ENCODE data around the gene PIK3AP1.

Gene PIK3AP1, protein sequence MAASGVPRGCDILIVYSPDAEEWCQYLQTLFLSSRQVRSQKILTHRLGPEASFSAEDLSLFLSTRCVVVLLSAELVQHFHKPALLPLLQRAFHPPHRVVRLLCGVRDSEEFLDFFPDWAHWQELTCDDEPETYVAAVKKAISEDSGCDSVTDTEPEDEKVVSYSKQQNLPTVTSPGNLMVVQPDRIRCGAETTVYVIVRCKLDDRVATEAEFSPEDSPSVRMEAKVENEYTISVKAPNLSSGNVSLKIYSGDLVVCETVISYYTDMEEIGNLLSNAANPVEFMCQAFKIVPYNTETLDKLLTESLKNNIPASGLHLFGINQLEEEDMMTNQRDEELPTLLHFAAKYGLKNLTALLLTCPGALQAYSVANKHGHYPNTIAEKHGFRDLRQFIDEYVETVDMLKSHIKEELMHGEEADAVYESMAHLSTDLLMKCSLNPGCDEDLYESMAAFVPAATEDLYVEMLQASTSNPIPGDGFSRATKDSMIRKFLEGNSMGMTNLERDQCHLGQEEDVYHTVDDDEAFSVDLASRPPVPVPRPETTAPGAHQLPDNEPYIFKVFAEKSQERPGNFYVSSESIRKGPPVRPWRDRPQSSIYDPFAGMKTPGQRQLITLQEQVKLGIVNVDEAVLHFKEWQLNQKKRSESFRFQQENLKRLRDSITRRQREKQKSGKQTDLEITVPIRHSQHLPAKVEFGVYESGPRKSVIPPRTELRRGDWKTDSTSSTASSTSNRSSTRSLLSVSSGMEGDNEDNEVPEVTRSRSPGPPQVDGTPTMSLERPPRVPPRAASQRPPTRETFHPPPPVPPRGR

DNA sequence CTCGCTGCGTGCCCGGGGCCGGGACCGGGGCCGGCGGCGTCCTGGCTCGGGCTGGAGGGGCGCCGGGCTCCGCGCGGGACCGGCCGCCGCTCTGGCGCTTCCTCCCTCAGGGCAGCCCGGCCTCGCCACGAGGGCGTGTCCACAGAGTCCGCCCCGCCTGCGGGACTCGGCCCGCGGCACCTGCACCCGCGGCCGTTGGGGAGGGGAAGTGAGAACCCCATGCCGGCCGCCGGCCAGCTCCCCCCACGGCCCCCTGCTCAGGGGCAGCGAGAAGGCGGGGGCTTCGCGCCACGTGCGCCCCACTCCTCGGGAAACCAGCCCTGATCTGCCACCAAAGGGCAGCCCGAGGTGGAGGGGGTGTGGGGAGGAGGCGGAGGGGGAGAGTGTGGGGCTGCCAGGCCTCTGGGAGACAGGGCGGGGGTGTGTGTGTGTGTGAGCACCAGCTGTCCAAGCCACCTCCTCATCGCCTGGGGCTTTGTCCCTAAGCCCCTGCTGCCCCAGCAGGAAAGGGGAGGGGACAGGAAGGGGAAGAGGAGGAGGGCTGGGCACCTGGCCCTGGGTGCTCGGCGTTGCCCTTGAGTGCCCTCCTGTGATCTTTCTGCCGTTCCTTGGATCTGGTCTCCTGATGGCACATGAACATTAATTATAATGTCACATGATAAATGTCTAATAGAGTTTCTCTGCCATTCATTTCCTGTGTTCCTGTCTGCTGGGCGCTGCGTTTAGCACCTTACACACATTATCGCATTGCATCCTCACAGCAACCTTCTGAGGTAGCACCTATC is at the start of gene PIK3AP1:
TSS of gene PIK3AP1 (minus strand) at position 93 of the 785 bp plus-strand sequence. CDS start 120 bp downstream, outside the sequence.
- TF ChIP-seq, protein P1, sequence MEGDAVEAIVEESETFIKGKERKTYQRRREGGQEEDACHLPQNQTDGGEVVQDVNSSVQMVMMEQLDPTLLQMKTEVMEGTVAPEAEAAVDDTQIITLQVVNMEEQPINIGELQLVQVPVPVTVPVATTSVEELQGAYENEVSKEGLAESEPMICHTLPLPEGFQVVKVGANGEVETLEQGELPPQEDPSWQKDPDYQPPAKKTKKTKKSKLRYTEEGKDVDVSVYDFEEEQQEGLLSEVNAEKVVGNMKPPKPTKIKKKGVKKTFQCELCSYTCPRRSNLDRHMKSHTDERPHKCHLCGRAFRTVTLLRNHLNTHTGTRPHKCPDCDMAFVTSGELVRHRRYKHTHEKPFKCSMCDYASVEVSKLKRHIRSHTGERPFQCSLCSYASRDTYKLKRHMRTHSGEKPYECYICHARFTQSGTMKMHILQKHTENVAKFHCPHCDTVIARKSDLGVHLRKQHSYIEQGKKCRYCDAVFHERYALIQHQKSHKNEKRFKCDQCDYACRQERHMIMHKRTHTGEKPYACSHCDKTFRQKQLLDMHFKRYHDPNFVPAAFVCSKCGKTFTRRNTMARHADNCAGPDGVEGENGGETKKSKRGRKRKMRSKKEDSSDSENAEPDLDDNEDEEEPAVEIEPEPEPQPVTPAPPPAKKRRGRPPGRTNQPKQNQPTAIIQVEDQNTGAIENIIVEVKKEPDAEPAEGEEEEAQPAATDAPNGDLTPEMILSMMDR (IDR thresholded peaks at IDR 0.05; ENCODE audit: extremely low read depth, insufficient read depth, missing control alignments), result no peak
- DNase-seq (ENCODE audit: low spot score), result peak; percentile 89
- in situ Hi-C loops (cut with MboI; ENCODE audit: low pct_unique_long_range_greater_than_20kb, low sequenced_read_pairs, unreplicated experiment), result no loop called here

DNA sequence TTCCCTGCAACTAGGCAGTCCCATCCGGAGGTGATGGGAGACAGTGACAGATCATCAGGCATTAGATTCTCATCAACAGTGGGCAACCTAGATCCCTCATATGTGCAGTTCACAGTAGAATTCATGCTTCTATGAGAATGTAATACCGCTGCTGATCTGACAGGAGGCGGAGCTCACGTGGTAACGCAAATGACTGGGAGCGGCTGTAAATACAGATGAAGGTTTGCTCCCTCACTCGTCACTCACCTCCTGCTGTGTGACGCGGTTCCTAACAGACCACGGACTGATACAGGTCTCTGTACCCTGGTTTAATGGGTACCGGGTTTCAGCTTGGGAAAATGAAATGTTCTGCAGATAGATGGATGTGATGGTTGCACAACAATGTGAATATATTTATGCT is 47.8 kb upstream of the PIK3AP1 start:
- TF ChIP-seq, protein P1 (IDR thresholded peaks at IDR 0.05; ENCODE audit: extremely low read depth, insufficient read depth, missing control alignments), result no peak
- in situ Hi-C loops (cut with MboI; ENCODE audit: low pct_unique_long_range_greater_than_20kb, low sequenced_read_pairs, unreplicated experiment), result loop anchor here (10.0 kb wide), 1 partner anchor 57 kb away; no protein-coding TSS in a partner anchor
- no peak for DNase-seq (ENCODE audit: low spot score)

DNA sequence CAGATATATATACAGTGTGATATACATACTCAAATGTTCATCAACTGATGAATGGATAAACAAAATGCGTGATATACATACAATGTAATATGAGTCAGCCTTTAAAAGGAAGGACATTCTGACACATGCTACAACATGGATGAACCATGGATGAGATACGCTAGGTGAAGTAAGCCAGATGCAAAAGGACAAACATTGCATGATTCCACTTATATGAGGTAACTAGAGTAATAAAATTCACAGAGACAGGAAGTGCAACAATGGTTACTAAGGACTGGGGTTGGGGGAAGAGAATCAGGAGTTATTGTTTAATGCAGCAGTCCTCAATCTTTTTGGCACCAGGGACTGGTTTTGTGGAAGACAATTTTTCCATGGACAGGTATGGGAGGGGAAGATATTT is 47.3 kb upstream of the PIK3AP1 start:
- in situ Hi-C loops (cut with MboI; ENCODE audit: low pct_unique_long_range_greater_than_20kb, low sequenced_read_pairs, unreplicated experiment), result loop anchor here (10.0 kb wide), 1 partner anchor 57 kb away; no protein-coding TSS in a partner anchor
- TF ChIP-seq, protein P1 (IDR thresholded peaks at IDR 0.05; ENCODE audit: extremely low read depth, insufficient read depth, missing control alignments), result no peak
- no peak for DNase-seq (ENCODE audit: low spot score)

DNA sequence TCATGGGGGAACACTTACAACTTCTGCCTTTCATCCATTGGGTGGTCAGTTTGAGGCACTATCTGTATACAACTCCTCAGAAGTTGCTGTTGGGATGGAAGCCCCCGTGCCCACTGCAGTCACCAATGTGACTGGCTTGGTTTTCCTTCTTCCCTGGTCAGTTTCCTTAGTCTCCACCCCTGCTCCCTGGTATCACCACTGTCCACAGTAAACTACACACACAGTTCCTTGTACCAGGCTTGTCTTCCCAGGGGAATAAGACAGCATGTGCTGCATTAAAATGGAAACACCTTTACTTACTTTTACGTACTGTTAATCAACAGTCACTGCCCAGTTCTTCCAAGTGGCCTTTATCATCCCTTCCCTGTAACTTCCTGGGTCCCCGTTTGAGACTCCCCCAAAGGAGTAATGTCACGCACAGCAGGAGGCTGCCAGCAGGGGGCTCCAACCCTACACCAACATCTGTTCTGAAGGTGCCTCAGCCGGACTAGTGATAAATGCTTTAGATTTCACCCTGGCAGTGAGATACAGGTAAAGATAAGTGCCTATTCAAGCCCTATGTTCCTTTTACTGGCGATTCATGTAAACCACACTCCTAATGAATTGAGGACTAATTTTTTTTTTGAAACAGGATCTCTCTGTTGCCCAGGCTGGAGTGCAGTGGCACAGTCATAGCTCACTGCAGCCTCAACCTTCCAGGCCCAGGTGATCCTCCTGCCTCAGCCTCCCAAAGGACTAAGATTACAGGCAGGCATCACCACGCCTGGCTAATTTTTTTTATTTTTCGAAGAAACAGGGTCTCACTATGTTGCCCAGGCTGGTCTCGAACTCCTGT is 45.3 kb upstream of the PIK3AP1 start:
- in situ Hi-C loops (cut with MboI; ENCODE audit: low pct_unique_long_range_greater_than_20kb, low sequenced_read_pairs, unreplicated experiment), result loop anchor here (10.0 kb wide), 1 partner anchor 59 kb away; no protein-coding TSS in a partner anchor
- TF ChIP-seq, protein P1 (IDR thresholded peaks at IDR 0.05; ENCODE audit: extremely low read depth, insufficient read depth, missing control alignments), result peak; percentile 91
- peak; percentile 74 for DNase-seq (ENCODE audit: low spot score)

DNA sequence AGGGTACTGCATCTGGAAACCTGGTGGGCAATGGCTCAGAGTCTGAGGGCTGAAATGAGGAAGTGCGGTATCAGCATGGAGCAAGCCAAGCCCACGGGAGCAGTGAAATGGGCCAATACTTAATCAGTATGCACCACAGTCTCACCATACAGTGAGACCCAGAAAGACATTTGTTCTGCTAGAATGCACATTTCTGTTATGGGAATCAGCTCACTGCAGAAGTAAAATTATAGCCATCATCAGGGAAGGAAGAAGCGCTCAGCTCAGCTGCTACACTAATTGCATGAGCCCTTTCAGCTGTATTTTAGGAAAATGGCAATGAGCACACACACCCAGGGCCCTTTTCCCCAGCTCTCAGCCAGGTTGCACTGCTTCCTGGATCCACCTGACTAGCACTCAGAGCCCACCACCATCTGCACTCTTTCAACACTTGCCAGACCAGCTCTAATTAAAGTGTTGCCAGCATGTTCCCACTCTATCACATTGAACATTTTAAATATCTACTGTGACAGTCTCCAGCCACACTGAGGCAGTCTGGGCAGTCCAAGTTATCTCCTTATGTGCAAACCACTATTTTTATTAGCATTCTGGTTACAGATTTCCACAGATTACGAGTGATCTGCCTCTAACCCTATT is 44.2 kb upstream of the PIK3AP1 start:
- in situ Hi-C loops (cut with MboI; ENCODE audit: low pct_unique_long_range_greater_than_20kb, low sequenced_read_pairs, unreplicated experiment), result loop anchor here (10.0 kb wide), 1 partner anchor 60 kb away; no protein-coding TSS in a partner anchor
- DNase-seq (ENCODE audit: low spot score), result peak; percentile 39
- TF ChIP-seq, protein P1 (IDR thresholded peaks at IDR 0.05; ENCODE audit: extremely low read depth, insufficient read depth, missing control alignments), result no peak

Data from GM13977 (cell line).